ENCODE results near the gene ANKRD13D. TPM values are rescaled to one million over a fixed set of nuclear protein-coding genes. Genes with fewer than 3 reads are reported as not detected.

The ANKRD13D gene
- total RNA-seq, 1 donor from 2014 or later: 36.9 TPM

Other genes with a start within 250 kb of the ANKRD13D start
- 14.4 TPM for gene RHOD, start 232.5 kb upstream of the ANKRD13D start, total RNA-seq
- 84.7 TPM for gene KDM2A, start 170.0 kb upstream of the ANKRD13D start, total RNA-seq
- 47.8 TPM for gene GRK2, start 22.8 kb upstream of the ANKRD13D start, total RNA-seq
- gene SSH3, start 14.2 kb downstream of the ANKRD13D start, total RNA-seq: 35.6 TPM
- gene POLD4, start 64.2 kb downstream of the ANKRD13D start, total RNA-seq: 20.1 TPM
- 5.3 TPM for gene CLCF1, start 84.3 kb downstream of the ANKRD13D start, total RNA-seq
- gene RAD9A, start 102.7 kb downstream of the ANKRD13D start, total RNA-seq: 13.3 TPM
- 121 TPM for gene PPP1CA, start 112.6 kb downstream of the ANKRD13D start, total RNA-seq
- gene TBC1D10C, start 114.8 kb downstream of the ANKRD13D start, total RNA-seq: 1.0 TPM
- 39.0 TPM for gene CARNS1, start 126.4 kb downstream of the ANKRD13D start, total RNA-seq
- gene RPS6KB2, start 139.2 kb downstream of the ANKRD13D start, total RNA-seq: 65.2 TPM
- gene PTPRCAP, start 148.4 kb downstream of the ANKRD13D start, total RNA-seq: 1.2 TPM
- gene CORO1B, start 154.2 kb downstream of the ANKRD13D start, total RNA-seq: 45.0 TPM
- gene GPR152, start 163.4 kb downstream of the ANKRD13D start, total RNA-seq: not detected
- gene CABP4, start 166.1 kb downstream of the ANKRD13D start, total RNA-seq: 1.1 TPM
- 83.5 TPM for gene TMEM134, start 179.9 kb downstream of the ANKRD13D start, total RNA-seq
- 42.2 TPM for gene AIP, start 193.7 kb downstream of the ANKRD13D start, total RNA-seq
- 17.1 TPM for gene PITPNM1, start 216.1 kb downstream of the ANKRD13D start, total RNA-seq
- gene CDK2AP2, start 218.9 kb downstream of the ANKRD13D start, total RNA-seq: 10.3 TPM
- gene CABP2, start 234.1 kb downstream of the ANKRD13D start, total RNA-seq: not detected

All from tongue (tissue), 1 donor.